HL-60 (cell line): Measurements from ENCODE around the gene TRMU.

Source experiments
- DNase-seq, 2 experiments: peaks; one replicate each; pipeline ENCODE4 v3.0.0-alpha.2; 2010 to 2020; ENCODE audit warnings: low read depth in 1 of 2, low spot score in 1 of 2
- H3K27ac ChIP-seq: fragments of 250-450 bp; sonication (Bioruptor Pico); replicated peaks from 2 replicates; pipeline ENCODE4 v1.5.1; 2020; ENCODE audit warnings: mild to moderate bottlenecking, moderate library complexity
- H3K27me3 ChIP-seq: fragments of 250-450 bp; sonication (Bioruptor Pico); 2 replicates; pipeline ENCODE4 v1.5.1; 2021; ENCODE audit warnings: mild to moderate bottlenecking, moderate library complexity; ENCODE audit not compliant: insufficient read depth, poor library complexity, severe bottlenecking
- H3K4me3 ChIP-seq: replicated peaks from 2 replicates; pipeline ENCODE4 v1.5.1; 2011; ENCODE audit warnings: mild to moderate bottlenecking, control low read depth, low read length; ENCODE audit not compliant: insufficient read depth
- CTCF ChIP-seq: IDR thresholded peaks from one replicate; pipeline ENCODE4 v1.5.1; 2011; ENCODE audit warnings: low read length, control low read depth, inconsistent platforms; ENCODE audit not compliant: insufficient read depth
- GABPA ChIP-seq: IDR thresholded peaks from 2 replicates; pipeline ENCODE4 v1.6.1; 2012; ENCODE audit warnings: low read depth
- POLR2AphosphoS5 ChIP-seq: IDR thresholded peaks from 2 replicates; pipeline ENCODE4 v1.6.1; 2012; ENCODE audit warnings: low read depth
- REST ChIP-seq: IDR thresholded peaks from 2 replicates; pipeline ENCODE4 v1.6.1; 2012; ENCODE audit warnings: low read depth; ENCODE audit not compliant: insufficient replicate concordance
- SPI1 ChIP-seq: IDR thresholded peaks from 2 replicates; pipeline ENCODE4 v1.6.1; 2012; ENCODE audit warnings: low read depth, mild to moderate bottlenecking, borderline replicate concordance

Gene TRMU

GRCh38 chr22:46381731-46382130 is 46.2 kb downstream of the TRMU start:
- Histone ChIP-seq H3K27ac (no peak overlapping the region), H3K27me3 (no peaks in the 10 kb centered on the region), H3K4me3 (no peak overlapping the region)
- no peak for DNase-seq
- no peak for TF ChIP-seq POLR2AphosphoS5
- no peak for TF ChIP-seq GABPA
- TF ChIP-seq REST = no peak
- TF ChIP-seq SPI1 = no peak
- no peak for TF ChIP-seq CTCF

GRCh38 chr22:46382524-46382923 is 47.0 kb downstream of the TRMU start:
- Histone ChIP-seq H3K27me3 (no peaks in the 10 kb centered on the region), H3K4me3 (no peak overlapping the region), H3K27ac (no peak overlapping the region)
- TF ChIP-seq GABPA (no peak), REST (no peak)
- DNase-seq = no peak

- Histone ChIP-seq H3K4me3 (no peak overlapping the region), H3K27ac (no peak overlapping the region), H3K27me3 (no peaks in the 10 kb centered on the region)
- DNase-seq = no peak
- TF ChIP-seq POLR2AphosphoS5 = no peak
- no peak for TF ChIP-seq REST
- no peak for TF ChIP-seq SPI1
Observed at GRCh38 chr22:46386312-46386711, 50.8 kb downstream of the TRMU start.

- TF ChIP-seq SPI1 (no peak), REST (no peak), CTCF (no peak), GABPA (no peak), POLR2AphosphoS5 (no peak)
- Histone ChIP-seq H3K4me3 (no peak overlapping the region), H3K27me3 (no peaks in the 10 kb centered on the region), H3K27ac (no peak overlapping the region)
- no peak for DNase-seq
Observed at GRCh38 chr22:46387748-46388147, 52.2 kb downstream of the TRMU start.
